CD4-positive, alpha-beta T cell treated with Interleukin-17A for 1 hour (primary cell): ENCODE data around the gene ASB10.

Source experiments
- DNase-seq: peaks from one replicate; pipeline ENCODE4 v3.0.0-alpha.2; 2020

ASB10 gene

DNA sequence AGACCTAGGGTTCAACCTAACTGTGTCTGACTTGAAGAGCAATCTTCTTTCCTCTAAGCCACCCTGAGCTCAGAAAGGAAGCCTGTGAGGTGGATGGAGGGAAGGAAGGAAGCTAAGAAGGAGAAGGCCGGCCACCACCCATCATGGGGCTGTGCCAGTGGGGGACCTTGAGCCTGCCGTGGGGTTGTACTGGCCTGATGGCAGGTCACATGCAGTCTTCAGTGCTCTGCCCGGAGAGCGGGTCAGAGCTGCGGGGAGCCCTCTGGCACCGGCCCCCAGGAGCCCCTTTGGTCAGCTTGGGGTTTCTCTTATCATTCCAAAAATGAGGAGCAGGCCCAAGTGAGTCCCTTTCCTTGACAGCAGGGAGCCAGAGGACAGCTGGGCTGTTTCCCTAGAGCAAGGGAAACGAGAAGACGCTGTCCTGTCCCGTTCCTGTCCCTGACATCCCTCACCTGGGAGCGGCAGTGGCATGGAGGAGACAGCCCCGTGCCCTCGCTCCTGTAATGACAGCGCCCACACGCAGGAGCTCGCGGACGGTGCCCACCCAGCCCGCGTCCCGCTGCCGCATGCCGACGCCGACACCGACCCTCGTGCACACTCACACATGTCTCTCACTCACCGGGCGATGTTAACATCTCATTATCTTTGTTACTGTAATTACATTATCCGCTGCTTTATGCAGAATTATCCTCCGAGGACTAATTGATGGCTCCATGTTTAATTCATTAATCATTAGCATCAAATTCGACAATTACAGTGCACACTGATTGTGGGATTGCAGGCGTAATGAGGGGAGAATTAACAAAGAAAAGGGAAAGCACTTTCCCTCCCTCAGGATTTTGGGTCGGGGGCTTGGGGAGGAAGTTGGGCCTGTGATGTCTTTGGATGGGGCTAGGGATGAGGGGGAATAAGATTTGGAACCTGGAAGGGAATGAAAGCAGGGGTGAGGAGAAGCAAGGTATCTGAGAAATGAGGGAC lies 50.9 kb downstream of the ASB10 start:
- DNase-seq = no peak

DNA sequence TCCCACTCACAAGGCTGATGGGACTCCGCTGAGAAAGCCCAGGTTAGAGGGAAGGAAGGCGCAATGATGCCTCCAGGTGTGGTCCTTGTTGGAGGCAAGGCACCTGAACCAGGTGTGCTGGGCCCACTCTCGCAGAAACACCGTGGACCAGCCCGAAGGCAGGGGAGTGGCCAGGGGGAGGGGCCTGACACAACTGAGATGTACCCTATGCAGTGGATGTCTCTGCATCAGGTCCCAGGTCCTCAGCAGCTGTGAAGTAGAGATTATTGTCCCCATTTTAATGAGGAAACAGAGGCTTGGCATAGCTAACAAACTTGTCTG lies 51.6 kb downstream of the ASB10 start:
- no peak for DNase-seq

DNA sequence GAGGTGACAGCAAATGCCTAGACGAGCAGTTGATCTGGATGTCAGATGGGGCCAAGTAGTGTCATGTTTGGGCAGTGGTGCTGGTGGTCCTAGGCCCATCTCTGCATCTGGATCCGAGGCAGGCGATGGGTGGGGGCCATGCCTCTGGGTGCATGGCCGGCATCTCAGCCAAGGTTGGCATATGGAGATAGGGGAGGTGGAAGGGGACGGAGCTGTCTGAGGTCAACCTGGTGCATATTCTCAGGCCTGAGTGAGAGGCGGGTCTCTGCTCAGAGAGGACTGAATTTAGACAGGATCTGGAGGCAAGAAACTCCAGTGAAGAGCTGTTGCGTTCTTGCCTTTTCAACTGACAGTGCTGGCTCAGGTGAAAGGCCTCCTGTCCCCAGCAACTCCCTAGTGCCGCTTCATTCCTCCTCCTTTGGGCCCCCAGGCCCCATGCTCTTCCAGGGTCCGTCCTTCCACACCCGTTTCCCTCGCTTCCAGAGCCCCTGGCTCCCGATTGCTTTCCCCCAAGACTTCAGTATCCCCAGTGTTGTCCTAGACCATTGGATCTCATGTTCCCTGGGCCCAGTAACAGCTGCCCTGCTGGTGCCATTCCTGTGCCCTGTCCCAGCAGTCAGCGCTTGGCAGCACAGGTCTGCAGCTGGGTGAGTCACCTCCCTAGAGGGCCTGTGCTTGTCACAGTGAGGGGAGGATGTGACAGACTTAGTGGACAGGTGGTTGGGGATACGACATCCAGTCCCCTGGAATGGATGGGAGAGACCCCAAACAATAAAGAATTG lies 52.1 kb downstream of the ASB10 start:
- DNase-seq = no peak

DNA sequence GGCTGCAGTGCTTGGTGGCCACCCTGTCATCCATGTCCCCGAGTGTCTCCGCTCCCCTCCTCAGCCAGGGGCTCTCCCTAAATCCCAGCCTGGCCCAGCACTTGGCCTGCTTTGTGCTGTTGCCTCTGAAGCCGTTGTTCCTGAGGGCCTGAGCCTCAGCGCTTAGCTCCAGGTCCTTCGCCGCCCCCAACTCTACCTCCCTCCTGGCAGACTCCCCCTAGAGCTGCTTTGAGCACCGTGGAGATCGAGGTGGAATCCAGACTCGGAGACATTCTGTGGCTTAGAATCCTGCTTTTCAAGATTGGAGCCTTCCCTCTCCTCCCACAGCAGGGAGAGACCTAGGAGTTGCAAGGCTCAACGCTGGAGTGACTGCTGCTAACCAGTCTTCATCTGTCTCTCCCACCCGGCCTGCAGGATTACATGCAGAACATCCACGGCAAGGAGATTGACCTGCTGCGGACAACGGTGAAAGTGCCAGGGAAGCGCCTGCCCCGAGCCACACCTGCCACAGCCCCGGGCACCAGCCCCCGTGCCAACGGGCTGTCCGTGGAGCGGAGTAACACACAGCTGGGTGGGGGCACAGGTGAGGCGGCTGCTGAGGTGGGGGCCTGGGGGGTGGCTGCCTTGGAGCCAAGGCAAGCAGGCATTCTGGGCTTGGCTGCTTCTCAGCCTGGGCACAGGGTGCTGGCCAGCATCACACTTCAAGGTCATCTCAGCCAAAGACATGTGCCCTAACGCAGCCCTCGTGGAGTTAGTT lies 52.9 kb downstream of the ASB10 start:
- no peak for DNase-seq

DNA sequence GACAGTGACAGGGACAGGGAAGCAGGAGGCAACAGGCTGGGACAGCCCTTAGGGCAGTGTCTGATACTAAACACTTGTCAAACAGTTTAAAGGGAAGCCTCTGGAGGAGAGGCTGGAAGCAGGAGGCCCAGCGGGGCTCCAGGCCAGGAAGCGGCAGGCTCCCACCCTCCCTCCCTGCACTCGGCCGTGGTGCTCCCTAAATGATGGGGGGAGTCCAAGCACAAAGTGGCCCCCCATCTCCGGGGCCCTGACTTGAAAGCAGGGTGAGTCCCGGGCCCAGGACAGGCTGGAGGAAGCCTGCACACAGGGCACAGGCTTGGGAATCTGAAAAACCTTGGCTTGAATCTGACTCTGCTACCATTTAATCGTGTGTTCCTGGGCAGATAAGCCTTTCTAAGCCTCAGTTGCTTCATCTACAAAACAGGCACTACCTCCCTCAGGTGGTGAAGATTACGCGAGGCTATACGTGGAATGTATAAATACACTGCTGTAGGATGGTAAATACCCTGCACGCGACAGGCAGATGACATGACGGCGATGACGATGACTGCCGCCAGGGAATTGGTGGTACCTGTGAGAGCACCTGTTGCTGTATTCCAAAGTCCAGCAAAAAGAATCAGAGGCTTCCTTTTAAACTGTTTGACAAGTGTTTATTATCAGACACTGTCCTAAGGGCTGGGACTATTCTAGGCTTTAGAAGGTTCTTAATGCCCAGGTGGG lies 53.6 kb downstream of the ASB10 start:
- no peak for DNase-seq

DNA sequence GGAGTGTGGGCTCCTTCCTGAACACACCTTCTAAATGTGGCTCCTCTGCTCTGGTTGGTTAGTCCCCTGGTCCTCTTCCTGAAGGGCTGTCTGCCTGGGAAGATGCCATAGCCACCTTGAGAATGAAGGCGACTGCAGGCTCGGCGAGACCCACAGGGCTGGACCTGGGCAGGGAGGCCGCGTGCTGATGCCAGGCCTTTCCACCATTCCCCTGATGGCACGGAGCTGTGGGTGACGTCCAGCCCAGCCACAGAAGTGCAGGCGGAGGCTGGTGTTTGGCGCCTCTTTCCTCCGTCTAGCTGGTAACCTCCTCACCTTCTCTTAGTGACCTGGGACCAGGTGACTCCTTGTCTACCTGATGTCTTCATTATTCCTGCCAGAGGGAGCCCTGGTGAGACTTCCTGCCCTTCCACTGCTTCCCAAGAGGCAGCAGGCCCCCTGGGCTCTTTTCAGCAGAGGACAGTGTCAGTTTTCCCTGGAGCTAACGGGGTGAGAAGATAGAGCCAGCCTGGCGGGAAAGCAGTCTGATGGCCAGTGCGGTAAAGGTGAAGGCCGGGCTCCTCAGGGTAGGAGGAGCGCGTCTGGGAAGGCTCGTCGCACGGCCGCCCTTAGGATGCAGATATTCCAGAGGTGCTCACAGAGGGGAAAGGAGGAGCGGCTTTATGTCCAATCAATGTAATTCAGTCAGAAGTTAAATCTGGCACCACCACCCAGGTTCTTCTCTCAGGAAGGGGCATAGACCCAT lies 54.4 kb downstream of the ASB10 start:
- DNase-seq = no peak

DNA sequence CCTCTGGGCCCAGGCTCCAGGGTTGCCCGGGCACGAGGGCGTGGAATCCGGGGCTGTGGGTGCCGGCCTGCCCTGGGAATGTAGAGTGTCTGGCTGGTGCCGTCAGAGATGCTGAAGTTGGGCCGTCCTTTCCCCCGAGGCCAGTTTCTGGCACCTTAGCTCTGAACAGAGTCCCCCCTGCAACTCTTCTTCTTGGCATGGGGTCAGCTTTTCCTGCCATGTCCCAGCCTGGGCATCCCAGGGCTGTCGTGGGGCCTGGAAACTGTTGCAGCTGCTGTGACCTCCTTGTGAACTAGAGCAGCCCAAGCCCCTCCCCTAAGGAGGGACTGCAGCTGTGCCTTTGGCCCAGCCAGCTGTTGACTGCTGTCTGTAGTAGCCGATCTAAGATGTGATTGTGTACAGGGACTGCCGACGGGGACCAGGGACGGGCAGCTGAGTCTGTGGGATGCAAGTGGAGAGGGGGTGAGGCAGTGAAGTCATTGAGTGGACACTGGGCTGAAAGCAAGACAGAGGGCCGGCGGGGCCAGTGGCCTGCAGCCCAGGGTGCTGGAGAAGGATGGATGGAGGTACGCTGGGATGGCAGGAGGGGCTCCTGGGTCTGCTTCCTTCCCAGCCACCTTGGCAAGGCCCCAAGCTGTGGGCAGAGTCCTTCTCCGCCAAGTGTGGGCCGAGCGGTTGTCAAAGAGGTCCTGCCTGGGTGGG lies 55.3 kb downstream of the ASB10 start:
- DNase-seq = no peak

DNA sequence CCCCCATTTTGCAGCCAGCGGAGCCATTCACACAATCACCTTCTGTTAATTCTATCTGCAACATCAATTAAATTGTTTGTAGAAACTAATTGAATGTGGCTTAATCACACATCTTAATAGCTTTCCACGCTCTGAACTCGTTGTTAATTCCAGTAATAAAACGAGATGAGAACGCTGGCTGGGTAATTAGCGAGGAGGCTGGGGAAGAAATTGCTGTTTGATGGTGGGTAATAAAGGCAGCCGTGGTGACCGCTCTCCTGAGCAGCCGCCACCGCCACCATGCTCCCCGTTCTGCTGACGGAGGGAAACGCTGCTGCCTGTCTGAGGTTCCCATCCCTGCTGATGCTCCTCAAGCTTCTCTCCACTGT lies 55.8 kb downstream of the ASB10 start:
- no peak for DNase-seq

DNA sequence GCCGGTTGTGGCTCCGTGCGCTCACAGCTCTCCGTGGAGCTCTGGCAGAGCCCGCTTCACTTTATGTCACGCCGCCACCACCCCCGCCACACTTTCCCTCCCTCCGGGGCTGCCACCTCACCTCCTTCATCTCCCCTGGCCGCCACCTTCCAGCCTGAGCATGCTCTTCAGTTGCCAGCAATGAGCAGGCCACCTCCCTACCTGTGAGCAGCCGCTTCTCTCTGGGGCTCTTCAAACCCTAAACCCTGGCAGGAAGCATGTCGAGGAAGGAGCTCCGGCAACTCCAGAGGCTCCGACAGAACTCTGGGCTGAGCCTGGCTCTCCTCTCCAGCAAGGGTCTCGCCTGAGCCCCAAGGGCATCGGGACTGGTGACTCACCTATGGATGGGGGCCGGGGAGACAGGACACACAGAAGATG lies 56.3 kb downstream of the ASB10 start:
- DNase-seq = no peak

DNA sequence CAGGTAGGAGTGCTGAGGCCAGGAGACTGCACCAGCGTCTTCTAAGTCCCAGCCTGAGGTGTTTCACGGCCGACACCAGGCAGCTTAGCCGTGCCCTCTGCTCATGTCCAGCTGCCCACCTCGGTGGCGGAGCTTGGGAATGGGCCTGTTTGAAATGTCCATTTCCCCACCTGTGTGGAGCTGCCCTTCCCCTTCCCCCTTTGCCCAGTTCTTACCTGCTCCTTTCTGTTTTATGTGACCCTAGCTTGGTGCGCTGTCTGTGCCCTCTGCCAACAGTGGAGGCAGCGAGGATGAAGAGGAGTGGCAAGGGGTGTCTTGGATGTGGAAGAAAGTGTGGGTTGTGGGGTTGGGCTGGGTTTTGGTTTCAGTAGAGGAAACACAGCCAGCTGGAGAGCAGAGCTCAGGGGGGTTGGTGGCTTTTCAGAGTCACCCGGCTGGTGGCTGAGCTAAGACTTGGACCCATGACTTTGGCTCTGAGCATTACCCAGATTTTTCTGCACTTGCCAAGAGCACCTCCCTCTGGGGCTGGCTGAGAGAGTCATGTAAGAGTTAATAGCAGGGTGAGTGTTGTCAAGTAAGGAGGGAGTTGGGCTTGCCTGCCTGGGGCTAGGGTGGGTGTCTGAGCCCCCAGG lies 57.0 kb downstream of the ASB10 start:
- no peak for DNase-seq

DNA sequence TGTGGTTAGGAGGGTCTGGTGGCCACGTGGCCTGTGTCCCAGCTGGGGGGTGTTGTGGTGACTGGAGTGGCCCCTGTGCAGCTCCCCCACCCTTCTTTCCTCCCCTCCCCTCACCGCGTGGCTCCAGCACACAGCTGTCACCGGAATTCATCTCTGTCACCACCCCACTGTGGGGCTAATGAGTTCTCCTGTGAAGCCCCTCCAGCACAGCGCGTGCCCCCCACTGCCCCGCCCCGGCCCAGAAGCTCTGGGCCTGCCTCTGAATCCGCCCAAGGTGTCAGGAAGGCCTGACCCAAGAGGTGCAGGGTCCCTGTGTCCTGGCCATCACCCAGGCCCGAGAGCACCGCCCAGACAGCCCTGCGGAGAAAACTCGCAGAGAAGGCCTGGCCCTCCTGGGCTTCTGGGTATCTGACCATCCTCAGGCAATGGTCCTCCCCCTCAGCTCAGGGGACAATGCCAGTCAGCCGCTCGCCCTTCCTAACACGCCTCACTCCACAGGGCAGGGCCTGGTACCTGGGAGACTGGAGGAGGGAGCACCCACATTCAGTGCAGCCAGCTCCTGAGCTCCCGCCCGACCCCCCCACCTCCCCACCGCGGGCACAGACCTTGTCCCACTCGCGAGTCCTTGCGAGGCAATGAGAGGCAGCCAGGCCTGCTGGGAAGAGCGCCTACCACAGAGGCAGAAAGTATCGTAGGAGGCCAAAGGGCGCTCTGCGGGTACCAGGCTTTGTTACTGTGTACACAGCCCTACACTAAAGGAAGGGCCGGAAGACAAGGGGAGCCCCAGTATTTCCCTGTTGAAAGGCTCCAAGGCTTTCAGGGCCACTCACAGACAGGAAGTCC lies 57.7 kb downstream of the ASB10 start:
- DNase-seq = no peak

DNA sequence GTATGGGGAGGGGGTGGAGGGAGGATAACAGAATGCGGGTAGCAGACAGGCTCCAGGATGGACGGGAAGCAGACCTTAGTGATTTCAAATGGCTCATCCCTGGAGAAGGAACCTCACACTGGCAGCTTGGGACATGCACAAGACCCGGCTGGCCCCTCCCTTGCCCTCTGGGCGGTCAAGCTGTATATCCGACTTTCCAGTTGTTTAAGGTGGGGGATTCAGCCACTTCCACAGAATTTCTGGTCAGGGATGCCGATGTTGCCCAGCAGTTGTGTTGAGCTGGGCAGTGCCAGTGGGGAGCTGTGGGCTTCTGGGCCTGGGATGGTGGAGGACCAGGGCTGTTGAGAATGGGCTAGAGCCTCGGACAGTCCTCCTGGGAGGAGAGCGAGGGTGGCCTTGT lies 58.3 kb downstream of the ASB10 start:
- no peak for DNase-seq

DNA sequence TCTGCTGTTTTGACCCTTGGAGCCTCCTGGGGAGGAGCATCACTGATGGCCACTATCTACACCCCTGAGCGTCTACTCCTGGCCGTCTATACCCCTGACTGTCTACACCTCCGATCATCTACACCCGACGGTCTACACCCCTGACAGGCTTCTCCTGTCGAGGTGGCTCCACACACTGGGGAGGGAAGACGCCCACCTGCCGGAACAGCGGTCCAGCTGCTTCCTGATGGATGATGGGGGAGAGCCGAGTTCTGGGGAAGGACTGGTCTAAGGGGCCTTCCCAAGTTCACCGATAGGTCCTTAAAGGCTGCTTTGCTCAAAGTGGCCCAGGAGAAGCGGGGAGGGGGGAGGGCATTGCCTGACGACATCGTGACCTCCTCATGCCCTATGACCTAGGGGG lies 58.9 kb downstream of the ASB10 start:
- DNase-seq = no peak

DNA sequence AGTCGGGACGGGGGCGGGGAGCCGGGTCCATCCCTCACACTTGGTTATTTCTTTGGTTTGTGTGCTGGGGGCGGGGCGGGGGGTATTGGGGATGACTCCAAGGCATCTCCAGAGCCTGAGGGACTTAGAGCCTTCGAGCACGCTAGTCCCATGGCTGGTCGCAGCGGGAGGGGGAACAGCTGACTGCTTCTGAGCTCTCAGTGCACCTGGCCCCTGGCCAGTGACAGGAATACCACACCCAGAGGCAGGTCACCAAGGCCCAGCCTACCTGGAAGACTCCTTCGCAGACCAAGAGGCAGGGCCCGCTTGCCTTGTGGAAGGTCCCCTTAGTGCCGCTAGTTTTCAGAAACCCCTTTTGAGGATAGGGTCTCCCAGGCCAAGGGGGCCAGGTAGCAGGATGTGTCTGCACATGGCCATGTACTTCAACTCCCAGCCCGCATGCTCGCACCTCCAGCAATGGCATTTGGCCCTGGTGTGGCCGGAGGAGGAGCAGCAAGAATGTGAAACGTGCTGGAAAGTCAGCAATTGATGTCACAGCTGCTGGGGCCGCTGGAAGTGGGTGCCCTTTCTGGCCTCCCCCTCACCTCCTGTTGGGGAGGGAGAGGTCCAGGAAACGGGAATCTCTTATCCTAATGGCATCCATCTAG lies 60.4 kb downstream of the ASB10 start:
- DNase-seq = no peak

DNA sequence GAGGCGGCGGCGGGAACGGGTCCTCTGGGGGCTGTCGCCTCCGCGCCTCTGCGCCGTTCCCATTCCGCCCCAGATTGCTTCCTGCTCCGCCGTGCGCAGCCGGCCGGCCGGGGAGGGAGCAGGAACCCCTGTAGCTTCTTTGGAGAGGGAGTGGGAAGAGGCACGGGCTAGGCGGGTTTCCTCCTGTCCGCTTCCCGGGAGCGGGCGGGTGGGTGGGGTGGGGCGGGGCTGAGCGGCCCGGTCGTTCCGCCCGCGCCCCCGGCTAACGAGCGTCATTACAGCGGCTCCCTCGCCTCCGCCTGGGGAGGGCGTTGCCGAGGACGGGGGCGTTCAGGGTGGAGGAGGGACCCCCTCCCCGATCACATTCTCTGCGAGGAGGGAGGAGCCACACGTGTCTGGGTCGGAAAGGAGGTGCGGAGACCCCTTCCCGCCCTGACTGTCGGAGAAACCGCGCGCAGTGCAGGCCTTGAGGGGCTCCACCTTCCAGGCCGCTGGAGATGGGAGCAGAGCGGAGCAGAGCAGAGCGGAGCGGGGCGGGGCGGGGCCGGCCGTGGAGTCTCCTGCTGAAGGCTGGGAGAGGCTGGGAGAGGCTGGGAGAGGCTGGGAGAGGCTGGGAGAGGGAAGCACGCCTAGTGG lies 61.1 kb downstream of the ASB10 start:
- no peak for DNase-seq
